Endothelial cell of umbilical vein (primary cell): ENCODE measurements around the gene B9D2. TPM values are rescaled to one million over a fixed set of nuclear protein-coding genes. Genes with fewer than 3 reads are reported as not detected.

ENCODE experiments used
- BruUV-seq: library from RNA; stranded (reverse); fragments of 400-500 nt; replicated peaks from 2 replicates; lab custom pipeline; 2021; lab: Mats Ljungman, UMichigan
- CTCF ChIA-PET: fragments of 300-600, 350-600 bp; sonication (Branson Sonifier 250); formaldehyde crosslinking; loops from one replicate; lab custom pipeline; 2021; ENCODE audit warnings: antibody characterized with exemption, inconsistent platforms; lab: Charles Lee
- POLR2A ChIA-PET: fragments of 300-600, 350-600 bp; sonication (Branson Sonifier 250); formaldehyde crosslinking; loops from one replicate; lab custom pipeline; 2021; ENCODE audit warnings: antibody characterized with exemption, inconsistent platforms; lab: Charles Lee
- DNase-seq: peaks from one replicate; pipeline ENCODE4 v3.0.0-alpha.2; 2011; ENCODE audit warnings: low read depth, low spot score
- FAIRE-seq: peaks from 2 replicates; lab custom pipeline; 2011; peaks lifted over from hg19 to GRCh38; lab: Jason Lieb, UNC
- H2AFZ ChIP-seq: 2 replicates; pipeline ENCODE4 v1.6.0; 2012; ENCODE audit warnings: low read depth, low read length, control low read depth, inconsistent platforms
- H3K27ac ChIP-seq: 2 replicates; pipeline ENCODE4 v1.5.1; 2011; ENCODE audit warnings: low read depth, mild to moderate bottlenecking, control low read depth, low read length, moderate library complexity; ENCODE audit not compliant: insufficient read depth
- H3K27me3 ChIP-seq, 2 experiments: 2 replicates each; pipeline versions ENCODE4 v1.6.0 to v1.6.1; 2011; ENCODE audit warnings: low read length in 2 of 2, mixed read lengths in 1 of 2; ENCODE audit not compliant: control insufficient read depth in 2 of 2, insufficient read depth in 2 of 2
- H3K36me3 ChIP-seq, 2 experiments: 2 replicates in 1 of 2; 3 replicates in 1 of 2; pipeline ENCODE4 v1.5.1; 2011; ENCODE audit warnings: low read length in 2 of 2, mild to moderate bottlenecking in 1 of 2, moderate library complexity in 1 of 2; ENCODE audit not compliant: control insufficient read depth in 2 of 2, insufficient read depth in 2 of 2; ENCODE audit errors: extremely low read depth in 1 of 2
- H3K4me1 ChIP-seq: 3 replicates; pipeline ENCODE4 v1.5.1; 2011; ENCODE audit warnings: mild to moderate bottlenecking, low read length; ENCODE audit not compliant: control insufficient read depth, insufficient read depth; ENCODE audit errors: extremely low read depth
- H3K4me2 ChIP-seq: 2 replicates; pipeline ENCODE4 v1.6.1; 2011; ENCODE audit warnings: low read length, control low read depth, mixed read lengths; ENCODE audit not compliant: insufficient read depth
- H3K4me3 ChIP-seq, 3 experiments: fragments of 200-600 bp in 1 of 3; sonication (generic), shearing (Covaris generic) in 1 of 3; replicated peaks in 1 of 3; 2 replicates each; pipeline ENCODE4 v1.5.1; 2011 to 2016; ENCODE audit warnings: control low read depth in 3 of 3, low read length in 3 of 3, mild to moderate bottlenecking in 2 of 3, inconsistent platforms in 1 of 3, low read depth in 1 of 3, moderate library complexity in 1 of 3; ENCODE audit not compliant: insufficient read depth in 1 of 3
- H3K79me2 ChIP-seq: 2 replicates; pipeline ENCODE4 v1.6.0; 2012; ENCODE audit warnings: low read length, inconsistent platforms; ENCODE audit not compliant: control insufficient read depth, insufficient read depth
- H3K9ac ChIP-seq: replicated peaks from 2 replicates; pipeline ENCODE3; 2011; ENCODE audit warnings: low read length, control low read depth; ENCODE audit not compliant: insufficient read depth; ENCODE audit errors: extremely low read depth
- H3K9me1 ChIP-seq: replicated peaks from 3 replicates; pipeline ENCODE4 v1.6.0; 2011; ENCODE audit warnings: mild to moderate bottlenecking, low read length; ENCODE audit not compliant: control insufficient read depth, insufficient read depth; ENCODE audit errors: extremely low read depth
- H3K9me3 ChIP-seq: replicated peaks from 2 replicates; pipeline ENCODE4 v1.5.1; 2012; ENCODE audit warnings: low read length, inconsistent platforms; ENCODE audit not compliant: control insufficient read depth, insufficient read depth
- H4K20me1 ChIP-seq: replicated peaks from 2 replicates; pipeline ENCODE3; 2011; ENCODE audit warnings: mild to moderate bottlenecking, low read length; ENCODE audit not compliant: control insufficient read depth, insufficient read depth; ENCODE audit errors: extremely low read depth
- EZH2 ChIP-seq: IDR thresholded peaks from 2 replicates; pipeline ENCODE4 v1.6.1; 2012; ENCODE audit warnings: borderline replicate concordance, low read depth, mild to moderate bottlenecking, moderate library complexity, low read length, inconsistent platforms; ENCODE audit not compliant: severe bottlenecking
- FOS ChIP-seq: IDR thresholded peaks from 2 replicates; pipeline ENCODE4 v1.6.1; 2011; ENCODE audit warnings: mild to moderate bottlenecking, low read length, moderate library complexity, borderline replicate concordance; ENCODE audit not compliant: insufficient read depth
- GATA2 ChIP-seq: IDR thresholded peaks from 2 replicates; pipeline ENCODE4 v1.7.0; 2011; ENCODE audit warnings: low read depth, mild to moderate bottlenecking, moderate library complexity, mixed read lengths, low read length; ENCODE audit not compliant: insufficient read length, insufficient read depth
- JUN ChIP-seq: IDR thresholded peaks from 2 replicates; pipeline ENCODE4 v1.6.1; 2011; ENCODE audit warnings: borderline replicate concordance, low read depth; ENCODE audit not compliant: insufficient read length, insufficient read depth
- MAX ChIP-seq: IDR thresholded peaks from 2 replicates; pipeline ENCODE4 v1.6.1; 2011; ENCODE audit not compliant: insufficient read depth, insufficient read length
- MYC ChIP-seq: IDR thresholded peaks from one replicate; pipeline ENCODE4 v1.6.1; 2011; ENCODE audit warnings: mild to moderate bottlenecking, low read depth, low read length
- POLR2A ChIP-seq: IDR thresholded peaks from 2 replicates; pipeline ENCODE4 v1.6.1; 2012; ENCODE audit warnings: low read depth, mild to moderate bottlenecking, control low read depth, low read length
- POLR2AphosphoS5 ChIP-seq: IDR thresholded peaks from 2 replicates; pipeline ENCODE4 v1.6.1; 2012; ENCODE audit warnings: low read depth, mild to moderate bottlenecking, control low read depth, low read length, moderate library complexity; ENCODE audit not compliant: insufficient read depth
- dilution Hi-C: fragments of 300-500 bp; cut with MboI; formaldehyde crosslinking; loops from one replicate; pipeline ENCODE4 v1.15.0; 2019; ENCODE audit warnings: low sequenced_read_pairs; ENCODE audit not compliant: extremely low pct_ligation_motif_present
- intact Hi-C: fragments of 100-400 bp; cut with micrococcal nuclease; formaldehyde crosslinking; loops from one replicate; pipeline ENCODE4 v1.10.0; 2022
- polyA plus RNA-seq, 4 experiments: library from polyadenylated mRNA; depleted of rRNA in 3 of 4; stranded (reverse) in 3 of 4; unstranded in 1 of 4; fragments of >200 nt; gene quantifications; 2 replicates each; pipeline versions ENCODE4 v1.2.1 to v1.2.3, GENCODE V29; 2011 to 2012; ENCODE audit warnings: missing spikeins in 1 of 4
- total RNA-seq: library from RNA; stranded (reverse); gene quantifications from 2 replicates; pipeline ENCODE4 v1.2.3, GENCODE V29; 2021
- TF ChIP-seq, protein P1 (sequence below), 2 donors: IDR thresholded peaks; 1 replicate in 1 of 2; 2 replicates in 1 of 2; pipeline ENCODE4 v1.5.1; 2011; ENCODE audit warnings: low read length in 2 of 2, mild to moderate bottlenecking in 2 of 2, moderate library complexity in 2 of 2, control low read depth in 1 of 2, inconsistent platforms in 1 of 2, low read depth in 1 of 2; ENCODE audit not compliant: insufficient read depth in 1 of 2; ENCODE audit errors: extremely low read depth in 1 of 2

The B9D2 gene
- total and polyA plus RNA-seq, 2 donors (not counting 3 experiments of a cell fraction or from before 2014, with no cell fraction given) = 12.2 to 23.9 TPM

DNA sequence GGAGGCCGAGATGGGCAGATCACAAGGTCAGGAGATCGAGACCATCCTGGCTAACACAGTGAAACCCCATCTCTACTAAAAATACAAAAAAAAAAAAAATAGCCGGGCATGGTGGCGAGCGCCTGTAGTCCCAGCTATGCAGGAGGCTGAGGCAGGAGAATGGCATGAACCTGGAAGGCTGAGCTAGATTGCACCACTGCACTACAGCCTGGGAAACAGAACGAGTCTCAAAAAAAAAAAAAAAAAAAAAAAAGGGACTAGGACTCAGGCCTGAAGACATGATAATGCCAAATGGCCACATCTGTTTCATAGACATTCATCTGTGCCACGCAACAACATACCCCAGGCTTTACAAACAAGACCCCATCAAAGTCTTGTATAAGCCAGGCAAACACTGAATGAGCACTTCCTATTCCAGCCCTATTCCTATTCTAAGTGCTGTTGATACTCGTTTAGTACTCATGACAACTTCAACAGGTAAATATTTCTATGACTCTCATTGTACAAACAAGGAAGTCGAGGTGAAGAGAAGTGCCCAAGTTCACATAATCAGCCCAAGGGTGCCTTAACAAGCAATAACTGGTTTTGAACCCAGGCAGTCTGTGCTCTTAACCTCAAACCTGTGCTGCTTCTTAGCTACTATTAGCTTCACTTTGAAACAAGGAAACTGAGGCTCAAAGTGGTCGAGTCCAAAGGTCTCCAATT, 1.7 kb downstream of the B9D2 start:
- H3K27ac ChIP-seq = no peak overlapping the region
- H3K4me1 ChIP-seq = peaks cover 11% of the 10 kb centered on the region
- H4K20me1 ChIP-seq = no peaks in the 10 kb centered on the region
- intact Hi-C loops (no loop called here), dilution Hi-C loops (no loop called here)
- no peak overlapping the region for H3K4me2 ChIP-seq
- H3K79me2 ChIP-seq = peaks cover 20% of the 10 kb centered on the region
- BruUV-seq = no TSS peak
- POLR2A ChIA-PET = no interaction called here
- TF ChIP-seq MAX (no peak), POLR2AphosphoS5 (no peak), EZH2 (no peak), MYC (no peak), POLR2A (no peak), FOS (no peak), JUN (no peak), GATA2 (no peak)
- TF ChIP-seq, protein P1, sequence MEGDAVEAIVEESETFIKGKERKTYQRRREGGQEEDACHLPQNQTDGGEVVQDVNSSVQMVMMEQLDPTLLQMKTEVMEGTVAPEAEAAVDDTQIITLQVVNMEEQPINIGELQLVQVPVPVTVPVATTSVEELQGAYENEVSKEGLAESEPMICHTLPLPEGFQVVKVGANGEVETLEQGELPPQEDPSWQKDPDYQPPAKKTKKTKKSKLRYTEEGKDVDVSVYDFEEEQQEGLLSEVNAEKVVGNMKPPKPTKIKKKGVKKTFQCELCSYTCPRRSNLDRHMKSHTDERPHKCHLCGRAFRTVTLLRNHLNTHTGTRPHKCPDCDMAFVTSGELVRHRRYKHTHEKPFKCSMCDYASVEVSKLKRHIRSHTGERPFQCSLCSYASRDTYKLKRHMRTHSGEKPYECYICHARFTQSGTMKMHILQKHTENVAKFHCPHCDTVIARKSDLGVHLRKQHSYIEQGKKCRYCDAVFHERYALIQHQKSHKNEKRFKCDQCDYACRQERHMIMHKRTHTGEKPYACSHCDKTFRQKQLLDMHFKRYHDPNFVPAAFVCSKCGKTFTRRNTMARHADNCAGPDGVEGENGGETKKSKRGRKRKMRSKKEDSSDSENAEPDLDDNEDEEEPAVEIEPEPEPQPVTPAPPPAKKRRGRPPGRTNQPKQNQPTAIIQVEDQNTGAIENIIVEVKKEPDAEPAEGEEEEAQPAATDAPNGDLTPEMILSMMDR (IDR thresholded peaks at IDR 0.05; ENCODE audit: extremely low read depth in 1 of 2, insufficient read depth in 1 of 2, low read depth in 1 of 2, low read length in 2 of 2) = no peak
- DNase-seq (no peak), FAIRE-seq (no peak)
- H3K27me3 ChIP-seq = no peaks in the 10 kb centered on the region
- CTCF ChIA-PET = interaction anchor here (1.0 to 4.3 kb wide), 2 partner anchors 10 to 41 kb away, joined by 3 to 35 read pairs; partner anchors contain the start of gene TGFB1
- H3K4me3 ChIP-seq = no peak overlapping the region
- H2AFZ ChIP-seq = no peak overlapping the region
- no peaks in the 10 kb centered on the region for H3K9me3 ChIP-seq
- H3K9me1 ChIP-seq = no peaks in the 10 kb centered on the region
- no peaks in the 10 kb centered on the region for H3K36me3 ChIP-seq
- H3K9ac ChIP-seq = no peak overlapping the region
